Measurements from ENCODE around the gene ZNF500.
A peak's percentile ranks its signal among the peaks of the same experiment; 100 is the strongest.
"Not testable (repeated sequence)": the region's sequence is repeated elsewhere in the genome, so short reads cannot be mapped to it uniquely, and the experiment has no call there.

Gene ZNF500

GRCh38 chr16:4795828-4796572 is 29.0 kb upstream of the ZNF500 start:
- no peak for DNase-seq

GRCh38 chr16:4795181-4795827 is 28.3 kb upstream of the ZNF500 start, which contains the start of gene SMIM22:
TSS of gene SMIM22 (plus strand) at chr16:4795369. CDS start at chr16:4795735, 366 bp downstream.
- peak; percentile 46 for DNase-seq

- DNase-seq, result no peak
These were observed 26.1 kb upstream of the ZNF500 start for GRCh38 chr16:4792951-4793513.

GRCh38 chr16:4790871-4791270 is 23.9 kb upstream of the ZNF500 start:
- DNase-seq, result no peak

GRCh38 chr16:4790261-4790660 is 23.3 kb upstream of the ZNF500 start:
- no peak for DNase-seq

GRCh38 chr16:4788910-4789309 is 21.9 kb upstream of the ZNF500 start:
- no peak for DNase-seq

GRCh38 chr16:4788489-4788889 is 21.5 kb upstream of the ZNF500 start:
- DNase-seq, result no peak

- DNase-seq, result no peak
These were observed 20.9 kb upstream of the ZNF500 start, which contains the start of gene SEPTIN12 for GRCh38 chr16:4787627-4788482. TSS of gene SEPTIN12 (minus strand) at chr16:4788345. CDS start at chr16:4787645, 700 bp downstream.

GRCh38 chr16:4787068-4787467 is 20.1 kb upstream of the ZNF500 start:
- DNase-seq, result no peak

GRCh38 chr16:4785758-4786433 is 18.9 kb upstream of the ZNF500 start:
- DNase-seq, result no peak

- DNase-seq, result not testable (repeated sequence)
These were observed 17.6 kb upstream of the ZNF500 start for GRCh38 chr16:4784444-4784987.

GRCh38 chr16:4783951-4784336 is 17.0 kb upstream of the ZNF500 start:
- DNase-seq, result no peak

- no peak for DNase-seq
These were observed 16.4 kb upstream of the ZNF500 start for GRCh38 chr16:4783251-4783950.

- DNase-seq, result no peak
These were observed 13.3 kb upstream of the ZNF500 start for GRCh38 chr16:4780235-4780634.

- no peak for DNase-seq
These were observed 11.1 kb upstream of the ZNF500 start for GRCh38 chr16:4778050-4778392.

GRCh38 chr16:4777339-4778049 is 10.5 kb upstream of the ZNF500 start:
- no peak for DNase-seq

GRCh38 chr16:4776141-4776705 is 9.3 kb upstream of the ZNF500 start:
- no peak for DNase-seq

- no peak for DNase-seq
These were observed 8.0 kb upstream of the ZNF500 start for GRCh38 chr16:4775005-4775404.

- DNase-seq, result no peak
These were observed 5.4 kb upstream of the ZNF500 start for GRCh38 chr16:4772351-4772750.

- no peak for DNase-seq
These were observed 4.7 kb upstream of the ZNF500 start for GRCh38 chr16:4771646-4772045.

GRCh38 chr16:4769306-4769638 is 2.3 kb upstream of the ZNF500 start:
- no peak for DNase-seq
